NCI-H2029 (cell line): Measurements from ENCODE around the gene FAM83D.
"Not testable (repeated sequence)": the region's sequence is repeated elsewhere in the genome, so short reads cannot be mapped to it uniquely, and the experiment has no call there.

Experiments
- DNase-seq: peaks from one replicate; lab custom pipeline; 2025; lab: John Stamatoyannopoulos, UW

Gene FAM83D

GRCh38 chr20:38965264-38965663 is 39.0 kb downstream of the FAM83D start:
- no peak for DNase-seq

- DNase-seq = no peak
These were observed 41.9 kb downstream of the FAM83D start for GRCh38 chr20:38968090-38968489.

- DNase-seq = no peak
These were observed 43.5 kb downstream of the FAM83D start for GRCh38 chr20:38969708-38970107.

- no peak for DNase-seq
These were observed 44.1 kb downstream of the FAM83D start for GRCh38 chr20:38970302-38970701.

GRCh38 chr20:38973107-38973506 is 46.9 kb downstream of the FAM83D start:
- no peak for DNase-seq

GRCh38 chr20:38973645-38974044 is 47.4 kb downstream of the FAM83D start:
- DNase-seq = no peak

- no peak for DNase-seq
These were observed 49.4 kb downstream of the FAM83D start for GRCh38 chr20:38975539-38976120.

GRCh38 chr20:38979434-38979833 is 53.2 kb downstream of the FAM83D start:
- no peak for DNase-seq

GRCh38 chr20:38979842-38980241 is 53.6 kb downstream of the FAM83D start:
- no peak for DNase-seq

GRCh38 chr20:38982291-38982690 is 56.1 kb downstream of the FAM83D start:
- no peak for DNase-seq

- DNase-seq = no peak
These were observed 58.8 kb downstream of the FAM83D start for GRCh38 chr20:38985060-38985459.

- DNase-seq = no peak
These were observed 59.5 kb downstream of the FAM83D start for GRCh38 chr20:38985603-38986170.

- no peak for DNase-seq
These were observed 60.4 kb downstream of the FAM83D start for GRCh38 chr20:38986663-38987062.

- DNase-seq = no peak
These were observed 61.6 kb downstream of the FAM83D start for GRCh38 chr20:38987777-38988176.

GRCh38 chr20:38990728-38991127 is 64.5 kb downstream of the FAM83D start:
- no peak for DNase-seq

GRCh38 chr20:38991814-38992704 is 65.8 kb downstream of the FAM83D start:
- no peak for DNase-seq

GRCh38 chr20:38995536-38996044 is 69.4 kb downstream of the FAM83D start:
- no peak for DNase-seq

GRCh38 chr20:38996866-38997265 is 70.6 kb downstream of the FAM83D start:
- DNase-seq = not testable (repeated sequence)

GRCh38 chr20:38997622-38998021 is 71.4 kb downstream of the FAM83D start:
- no peak for DNase-seq

GRCh38 chr20:38999217-38999616 is 73.0 kb downstream of the FAM83D start:
- no peak for DNase-seq

GRCh38 chr20:38999965-39000910 is 74.0 kb downstream of the FAM83D start:
- no peak for DNase-seq
